NCI-H1048 (cell line): Measurements from ENCODE around the gene CST6.

Experiments
- DNase-seq: peaks from one replicate; lab custom pipeline; 2025; lab: John Stamatoyannopoulos, UW

CST6 gene

DNA sequence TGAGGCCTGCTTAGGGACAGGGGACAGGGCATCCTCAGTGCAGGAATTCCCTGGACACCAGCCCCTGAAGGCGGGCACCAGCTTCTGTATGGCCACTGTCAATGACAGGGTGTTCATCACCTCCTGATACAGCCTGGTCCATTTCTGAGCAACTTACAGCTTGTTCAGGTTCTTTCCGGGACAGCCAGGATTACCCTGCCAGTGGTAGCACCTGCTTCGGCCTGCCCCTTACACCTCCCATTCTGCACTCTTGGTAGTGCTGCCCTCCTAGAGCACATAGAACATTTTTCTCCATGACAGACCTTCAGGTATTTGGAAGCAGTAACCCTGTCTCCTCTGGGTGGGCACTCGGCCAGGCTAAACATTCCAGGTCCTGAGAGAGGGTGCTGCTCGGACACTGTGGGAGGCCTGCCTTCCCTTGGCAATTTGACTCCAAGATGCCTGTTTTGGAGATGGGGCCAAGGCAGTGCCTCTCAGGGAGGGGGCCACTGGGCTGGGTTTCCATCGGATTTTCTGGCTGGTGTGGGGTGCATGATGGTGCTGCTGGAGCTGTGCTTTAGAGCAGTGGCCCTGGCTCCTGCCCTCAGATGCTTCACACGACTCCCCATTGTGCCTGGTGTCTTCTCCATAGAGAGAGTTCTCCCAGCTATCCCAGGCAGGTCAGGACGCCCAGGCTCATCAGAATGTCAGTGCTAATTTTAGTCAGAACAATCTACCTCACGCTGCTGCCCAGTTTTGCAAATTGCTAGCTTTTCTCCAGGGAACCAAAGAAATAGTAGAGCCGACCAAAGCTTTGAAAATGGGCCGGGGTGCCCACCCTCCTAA lies 35.9 kb downstream of the CST6 start:
- no peak for DNase-seq

DNA sequence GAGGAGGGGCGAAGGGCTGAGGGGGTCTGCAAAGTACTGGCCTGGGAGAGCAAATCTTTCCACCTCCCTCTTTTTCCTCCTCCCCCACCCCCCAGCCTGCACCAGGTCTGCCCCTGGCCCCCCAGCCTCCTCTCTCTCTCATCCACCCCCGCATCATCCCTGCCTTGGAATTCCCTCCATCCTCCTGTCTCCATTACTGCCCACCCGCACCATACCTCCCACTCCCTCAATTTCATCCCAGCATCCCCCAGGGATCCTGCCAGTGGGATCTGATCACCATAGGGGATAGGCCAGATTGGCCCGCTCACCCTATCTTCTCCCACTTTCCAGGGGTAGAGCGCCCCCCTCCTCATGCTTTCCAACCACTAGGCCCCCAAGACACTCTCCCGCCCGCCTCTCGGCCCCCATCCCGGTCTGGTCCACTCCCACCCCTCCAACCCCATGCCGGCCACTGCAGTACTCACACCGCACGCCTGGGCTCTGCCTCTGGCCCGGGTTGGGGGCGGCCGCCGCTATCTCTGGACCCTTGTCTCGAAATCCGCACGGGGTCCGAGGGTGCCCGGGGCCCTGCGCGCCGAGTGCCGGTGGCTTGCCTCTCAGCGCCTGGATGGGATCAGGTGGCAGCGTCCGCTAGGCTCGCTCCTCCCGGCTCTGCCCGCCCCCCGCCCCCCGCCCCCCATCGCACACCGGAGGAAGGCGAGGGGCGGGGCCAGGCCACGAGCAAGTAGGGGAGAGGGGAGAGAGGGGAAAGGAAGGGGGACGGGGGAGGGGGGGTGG lies 36.9 kb downstream of the CST6 start, which contains the start of gene GAL3ST3:
GAL3ST3 (minus strand) TSS at position 615 of the 777 bp plus-strand sequence. CDS start 3,746 bp downstream, outside the sequence.
- DNase-seq, result no peak

DNA sequence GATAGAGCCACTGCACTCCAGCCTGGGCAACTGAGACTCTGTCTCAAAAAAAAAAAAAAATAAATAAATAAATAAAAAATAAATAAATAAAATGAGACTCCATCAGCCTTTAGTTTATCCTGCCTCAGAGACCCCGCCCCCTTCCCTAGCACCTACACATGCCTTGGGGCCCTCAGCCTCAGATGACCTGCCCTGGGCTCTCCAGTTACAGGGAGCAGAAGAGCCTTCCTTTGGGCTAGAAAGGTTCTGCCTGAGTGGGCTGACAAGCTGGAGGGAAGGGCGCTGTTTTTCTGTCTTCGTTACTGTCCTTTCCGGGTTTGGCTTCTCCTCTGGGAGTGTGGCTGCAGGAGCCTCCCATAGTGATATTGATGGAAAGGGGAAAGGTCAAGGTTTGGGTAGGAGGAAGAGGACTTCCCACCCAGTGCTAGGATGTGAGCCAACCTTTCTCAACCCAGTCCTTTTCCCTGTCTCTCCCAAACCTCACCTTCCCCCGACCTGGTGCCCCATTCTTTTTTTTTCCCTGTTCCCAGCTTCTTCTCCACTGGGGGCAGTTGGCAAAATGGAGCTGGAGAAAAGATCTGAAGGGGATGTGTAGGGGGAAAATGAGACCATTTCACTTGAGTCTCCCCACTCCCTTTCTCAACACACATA lies 38.9 kb downstream of the CST6 start:
- no peak for DNase-seq

DNA sequence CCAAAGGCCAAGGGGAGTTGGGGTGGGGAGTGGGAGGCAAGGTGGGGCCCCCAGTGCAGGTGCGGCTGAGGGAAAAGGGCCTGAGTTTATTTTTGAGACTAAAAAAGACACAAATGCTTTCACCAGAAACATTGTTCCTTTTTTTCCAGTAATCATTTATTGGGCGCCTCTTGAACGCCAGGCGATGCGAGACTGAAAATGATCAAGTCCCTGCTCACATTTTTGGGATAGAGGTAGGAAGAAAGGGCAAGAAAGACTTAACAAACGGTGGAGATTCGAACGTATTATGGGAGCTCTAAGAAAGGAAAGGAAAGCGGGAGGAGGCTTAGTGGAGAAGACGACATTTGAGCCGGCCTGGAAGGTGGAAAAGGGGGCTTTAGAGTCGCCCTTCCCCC lies 39.6 kb downstream of the CST6 start:
- DNase-seq, result no peak

DNA sequence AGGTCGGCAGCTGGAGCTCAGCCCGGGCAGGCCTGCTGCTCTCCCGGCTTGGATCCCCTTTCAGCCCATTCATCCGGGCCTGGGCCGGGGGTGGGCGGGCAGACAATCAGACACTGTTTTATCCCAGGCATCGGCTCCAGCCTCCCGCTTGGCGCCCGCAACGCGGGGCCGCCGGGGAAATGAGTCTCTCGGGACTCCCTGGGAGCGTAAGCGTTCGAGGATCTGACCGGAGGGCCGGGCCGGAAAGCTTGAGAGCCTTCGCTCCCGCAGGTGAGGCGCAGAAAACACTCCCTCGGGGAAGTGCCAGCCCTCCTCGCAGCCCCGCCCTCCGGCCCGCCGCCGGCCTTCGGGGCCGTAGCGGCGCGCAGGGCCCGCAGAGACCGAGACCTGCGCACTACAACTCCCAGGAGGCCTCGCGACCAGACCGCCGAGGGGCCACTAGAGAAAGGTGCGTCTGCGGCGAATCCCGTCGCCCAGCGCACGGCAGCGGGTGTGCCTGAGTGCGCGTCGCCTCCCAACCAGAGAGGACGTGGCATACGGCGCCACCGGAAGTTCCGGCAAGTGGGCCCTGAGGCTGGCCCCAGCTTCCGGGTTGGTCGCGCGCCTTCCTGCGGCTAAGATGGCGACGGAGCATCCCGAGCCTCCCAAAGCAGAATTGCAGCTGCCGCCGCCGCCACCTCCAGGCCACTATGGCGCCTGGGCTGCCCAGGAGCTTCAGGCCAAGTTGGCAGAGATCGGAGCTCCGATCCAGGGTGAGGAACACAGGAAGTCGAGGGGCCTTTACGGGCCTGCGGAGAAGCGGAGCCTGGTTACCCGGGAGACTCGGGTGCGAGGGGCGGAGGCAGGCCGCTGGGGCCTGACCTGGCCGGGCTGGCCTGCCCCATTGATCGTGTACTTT lies 40.2 kb downstream of the CST6 start, which contains the start of gene SF3B2:
SF3B2 (plus strand) TSS at position 599 of the 898 bp plus-strand sequence; CDS start at position 620, 21 bp downstream.
- DNase-seq, result peak; percentile 91

DNA sequence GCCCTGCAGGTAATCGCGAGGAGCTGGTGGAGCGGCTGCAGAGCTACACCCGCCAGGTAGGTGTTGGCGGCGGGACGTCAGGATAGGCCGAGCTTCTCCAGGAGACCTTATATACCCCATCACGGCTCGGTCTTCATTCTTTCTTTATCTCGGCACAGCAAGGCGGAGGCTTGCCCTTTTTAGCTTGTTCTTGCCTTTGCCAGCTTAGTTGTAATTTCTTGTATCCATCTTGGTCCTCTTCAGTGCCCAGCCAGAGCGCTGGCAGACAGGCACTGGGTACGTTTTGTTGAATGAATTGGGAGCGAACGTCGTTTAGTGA lies 40.8 kb downstream of the CST6 start:
- no peak for DNase-seq

DNA sequence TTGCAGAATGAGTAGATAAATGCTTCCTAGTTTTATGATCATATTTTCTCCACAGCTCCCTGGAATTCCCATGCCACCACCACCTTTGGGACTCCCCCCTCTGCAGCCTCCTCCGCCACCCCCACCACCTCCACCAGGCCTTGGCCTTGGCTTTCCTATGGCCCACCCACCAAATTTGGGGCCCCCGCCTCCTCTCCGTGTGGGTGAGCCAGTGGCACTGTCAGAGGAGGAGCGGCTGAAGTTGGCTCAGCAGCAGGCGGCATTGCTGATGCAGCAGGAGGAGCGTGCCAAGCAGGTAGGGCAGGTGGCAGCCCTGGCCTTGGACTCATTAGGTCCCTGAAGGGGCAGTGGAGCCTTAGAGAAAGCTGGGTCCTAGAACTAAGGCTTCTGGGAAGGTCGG lies 43.2 kb downstream of the CST6 start:
- no peak for DNase-seq

DNA sequence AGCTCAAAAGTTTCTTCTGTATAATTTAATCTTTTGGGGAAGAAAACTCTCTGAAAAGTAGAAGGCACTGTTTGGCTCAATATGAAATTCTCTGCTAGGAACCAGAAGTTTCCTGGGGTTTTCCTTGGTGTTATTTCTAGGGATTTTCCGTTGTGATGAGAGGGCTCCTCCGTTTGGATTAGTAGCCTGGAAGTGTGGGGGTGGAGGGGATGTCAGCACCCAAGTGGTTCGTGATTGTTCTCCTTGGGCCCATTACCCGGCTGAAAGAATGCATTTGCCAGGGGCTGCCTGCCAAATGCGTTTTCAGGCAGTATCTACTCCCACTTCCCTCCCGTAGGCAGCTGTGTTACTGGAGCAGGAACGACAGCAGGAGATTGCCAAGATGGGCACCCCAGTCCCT lies 44.7 kb downstream of the CST6 start:
- DNase-seq, result no peak

DNA sequence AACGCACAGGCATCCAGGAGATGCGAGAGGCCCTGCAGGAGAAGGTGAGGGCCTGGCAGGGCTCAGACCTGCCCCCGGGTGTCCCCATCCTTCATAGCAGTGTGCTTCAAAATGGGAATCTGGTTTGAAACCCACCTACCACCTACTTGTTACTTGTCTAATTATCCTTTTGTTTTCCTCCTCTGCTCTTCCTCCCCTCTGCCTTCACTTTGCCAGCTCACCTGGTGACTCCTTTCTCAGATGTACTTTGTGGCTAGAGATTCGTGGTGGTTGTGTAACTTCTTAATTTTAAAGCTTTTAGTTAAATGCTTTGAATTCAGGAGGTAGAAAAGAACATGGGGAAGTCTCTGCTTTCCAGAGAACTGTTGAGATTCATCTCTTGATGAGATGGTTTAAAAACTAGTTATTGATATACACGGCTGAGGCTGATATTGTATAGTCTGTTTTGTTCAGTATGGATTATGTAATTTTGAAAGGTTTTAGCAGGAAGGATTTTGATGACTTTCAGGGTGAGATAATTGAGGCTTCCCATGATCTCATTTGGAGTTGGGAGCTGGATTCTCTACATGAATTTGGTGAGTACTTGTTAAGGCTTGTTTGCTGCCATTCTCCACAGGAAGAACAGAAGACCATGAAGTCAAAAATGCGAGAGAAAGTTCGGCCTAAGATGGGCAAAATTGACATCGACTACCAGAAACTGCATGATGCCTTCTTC lies 48.3 kb downstream of the CST6 start:
- no peak for DNase-seq

DNA sequence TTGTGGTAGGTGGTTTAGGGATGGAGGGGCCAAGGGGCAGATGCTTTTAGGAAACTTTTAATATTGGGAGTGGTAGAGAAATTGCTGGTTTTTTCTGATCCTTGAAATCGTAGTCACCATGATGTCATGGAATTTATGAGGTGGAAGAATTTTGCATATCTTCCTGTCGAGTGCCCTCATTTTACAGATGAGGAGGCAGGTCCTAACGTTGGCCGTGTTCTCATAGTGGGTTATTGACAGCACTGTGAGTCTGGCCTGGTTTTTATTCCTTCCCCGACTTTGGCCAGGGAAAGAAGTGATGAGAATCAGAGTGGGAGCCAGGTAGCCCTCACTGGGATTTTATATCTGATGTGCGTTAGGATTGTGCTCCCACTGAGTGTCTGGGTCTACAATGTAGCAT lies 49.5 kb downstream of the CST6 start:
- no peak for DNase-seq

DNA sequence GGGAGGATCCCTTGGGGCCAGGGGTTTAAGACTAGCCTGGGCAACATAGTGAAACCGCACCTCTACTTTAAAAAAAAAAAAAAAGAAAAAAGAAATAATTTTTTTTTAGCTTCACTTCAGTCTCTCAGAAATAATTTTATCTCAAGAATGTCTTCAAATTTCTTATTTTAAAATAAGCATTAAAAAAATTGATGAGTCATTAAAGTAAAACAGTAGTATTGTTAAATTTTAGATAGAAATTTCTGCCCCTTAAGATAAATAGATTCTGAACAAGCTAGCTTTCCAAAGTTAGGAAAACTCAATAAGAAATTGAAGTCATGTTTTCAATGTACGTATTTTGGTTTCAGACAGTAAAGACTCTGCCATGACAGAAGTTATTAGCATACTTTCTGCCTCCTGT lies 50.6 kb downstream of the CST6 start:
- DNase-seq, result no peak
